ENCODE measurements around the gene CSNK1D. TPM values are rescaled to one million over a fixed set of nuclear protein-coding genes. Genes with fewer than 3 reads are reported as not detected.

CSNK1D gene
- total and polyA plus RNA-seq, 2 donors (not counting 1 experiment from before 2014, with no cell fraction given) = 196 to 241 TPM

GRCh38 chr17:82247856-82248671 lies 25.4 kb downstream of the CSNK1D start:
- Histone ChIP-seq H3K4me1 (ENCODE audit: control insufficient read depth in 2 of 2, insufficient read depth in 2 of 2, low read length in 2 of 2) (peaks cover 0 to 11% of the 10 kb centered on the region in 2 donors), H2AFZ (ENCODE audit: insufficient read depth, low read depth, low read length, poor library complexity, severe bottlenecking) (no peak overlapping the region), H3K27me3 (replicated peaks in 1 of 4; ENCODE audit: control extremely low read depth in 1 of 4, control insufficient read depth in 3 of 4, insufficient read depth in 4 of 4, low read length in 3 of 4) (no peaks in the 10 kb centered on the region), H3K4me3 (ENCODE audit: control extremely low read depth in 1 of 5, extremely low read depth in 1 of 5, insufficient read depth in 1 of 5, low read depth in 2 of 5, low read length in 4 of 5) (no peak overlapping the region), H3K9me3 (ENCODE audit: control extremely low read depth in 1 of 3, control insufficient read depth in 2 of 3, insufficient read depth in 1 of 3, low read length in 2 of 3) (peaks cover 0 to 7% (median 0%) of the 10 kb centered on the region in 3 donors), H3K27ac (ENCODE audit: low read length in 2 of 2) (no peak overlapping the region), H3K79me2 (ENCODE audit: control insufficient read depth, insufficient read depth, low read length) (peaks cover 96% of the 10 kb centered on the region), H3K4me2 (replicated peaks; ENCODE audit: low read depth, low read length, poor library complexity, severe bottlenecking) (no peak overlapping the region), H3K9ac (ENCODE audit: low read length) (no peak overlapping the region), H3K36me3 (replicated peaks in 1 of 2; ENCODE audit: control extremely low read depth in 1 of 2, control insufficient read depth in 1 of 2, extremely low read depth in 1 of 2, insufficient read depth in 2 of 2, low read length in 1 of 2) (peaks cover 0 to 99% of the 10 kb centered on the region in 2 experiments), H4K20me1 (ENCODE audit: control insufficient read depth, insufficient read depth, low read length, poor library complexity, severe bottlenecking) (peaks cover 100% of the 10 kb centered on the region)
- Mint-ChIP-seq H3K27me3 (no peaks in the 10 kb centered on the region), H3K9me3 (ENCODE audit: insufficient read depth) (no peaks in the 10 kb centered on the region), H3K4me1 (peaks cover 19% of the 10 kb centered on the region), H3K27ac (no peak overlapping the region), H3K4me3 (no peak overlapping the region)
- ATAC-seq (ENCODE audit: low read depth) (no peak), DNase-seq (no peak)
- CTCF ChIA-PET = no interaction called here
- POLR2A ChIA-PET = no interaction called here
- intact Hi-C loops (cut with micrococcal nuclease) = no loop called here
- 94% methylated on average over 27 of the region's 28 CpGs for WGBS (ENCODE audit: insufficient coverage)
- no peak for TF ChIP-seq EZH2 (IDR thresholded peaks at IDR 0.05; ENCODE audit: borderline replicate concordance, insufficient read depth, low read depth, low read length, poor library complexity, severe bottlenecking)
- TF ChIP-seq, protein P1, sequence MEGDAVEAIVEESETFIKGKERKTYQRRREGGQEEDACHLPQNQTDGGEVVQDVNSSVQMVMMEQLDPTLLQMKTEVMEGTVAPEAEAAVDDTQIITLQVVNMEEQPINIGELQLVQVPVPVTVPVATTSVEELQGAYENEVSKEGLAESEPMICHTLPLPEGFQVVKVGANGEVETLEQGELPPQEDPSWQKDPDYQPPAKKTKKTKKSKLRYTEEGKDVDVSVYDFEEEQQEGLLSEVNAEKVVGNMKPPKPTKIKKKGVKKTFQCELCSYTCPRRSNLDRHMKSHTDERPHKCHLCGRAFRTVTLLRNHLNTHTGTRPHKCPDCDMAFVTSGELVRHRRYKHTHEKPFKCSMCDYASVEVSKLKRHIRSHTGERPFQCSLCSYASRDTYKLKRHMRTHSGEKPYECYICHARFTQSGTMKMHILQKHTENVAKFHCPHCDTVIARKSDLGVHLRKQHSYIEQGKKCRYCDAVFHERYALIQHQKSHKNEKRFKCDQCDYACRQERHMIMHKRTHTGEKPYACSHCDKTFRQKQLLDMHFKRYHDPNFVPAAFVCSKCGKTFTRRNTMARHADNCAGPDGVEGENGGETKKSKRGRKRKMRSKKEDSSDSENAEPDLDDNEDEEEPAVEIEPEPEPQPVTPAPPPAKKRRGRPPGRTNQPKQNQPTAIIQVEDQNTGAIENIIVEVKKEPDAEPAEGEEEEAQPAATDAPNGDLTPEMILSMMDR (IDR thresholded peaks at IDR 0.05) = no peak

DNA sequence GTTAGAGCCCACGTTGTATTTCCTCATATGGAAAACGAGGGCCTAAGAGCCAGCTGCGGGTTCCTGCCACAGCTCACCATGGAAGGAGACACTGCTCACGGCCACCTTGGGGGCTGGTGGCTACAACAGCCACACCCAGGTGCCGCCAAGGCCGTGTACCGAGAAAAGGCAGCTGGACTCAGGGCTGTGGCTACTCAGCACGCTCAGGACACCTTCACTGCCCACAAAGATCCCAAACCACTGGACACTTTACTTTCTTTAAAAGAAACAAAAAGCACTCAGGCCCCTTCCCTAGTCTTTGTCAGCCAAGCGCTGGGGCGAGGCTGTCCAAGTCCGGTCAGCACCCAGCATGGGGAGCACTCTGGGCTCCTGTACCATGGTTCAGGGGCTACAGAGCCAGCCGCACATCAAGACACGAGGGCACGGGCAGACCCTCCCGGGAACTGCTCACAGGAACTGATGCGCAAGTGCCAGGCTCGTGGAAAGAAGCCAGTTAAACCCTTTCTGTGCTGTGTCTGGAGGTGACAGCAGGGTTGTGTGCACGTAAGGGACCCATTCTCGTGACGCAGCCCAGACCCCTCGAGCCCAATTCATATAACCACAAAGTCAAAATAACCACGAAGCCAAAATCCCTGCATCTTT lies 26.2 kb downstream of the CSNK1D start:
- Mint-ChIP-seq H3K27me3 (no peaks in the 10 kb centered on the region), H3K9me3 (ENCODE audit: insufficient read depth) (no peaks in the 10 kb centered on the region), H3K4me1 (peaks cover 24% of the 10 kb centered on the region), H3K4me3 (no peak overlapping the region), H3K27ac (peak overlapping the region; percentile 63)
- no peak overlapping the region for H2AFZ ChIP-seq (ENCODE audit: insufficient read depth, low read depth, low read length, poor library complexity, severe bottlenecking)
- H3K9ac ChIP-seq (ENCODE audit: low read length) = no peak overlapping the region
- peaks cover 0 to 98% of the 10 kb centered on the region in 2 experiments for H3K36me3 ChIP-seq (replicated peaks in 1 of 2; ENCODE audit: control extremely low read depth in 1 of 2, control insufficient read depth in 1 of 2, extremely low read depth in 1 of 2, insufficient read depth in 2 of 2, low read length in 1 of 2)
- no peak overlapping the region for H3K4me3 ChIP-seq (ENCODE audit: control extremely low read depth in 1 of 5, extremely low read depth in 1 of 5, insufficient read depth in 1 of 5, low read depth in 2 of 5, low read length in 4 of 5)
- DNase-seq (no peak), ATAC-seq (ENCODE audit: low read depth) (no peak)
- TF ChIP-seq EZH2 (IDR thresholded peaks at IDR 0.05; ENCODE audit: borderline replicate concordance, insufficient read depth, low read depth, low read length, poor library complexity, severe bottlenecking) = no peak
- TF ChIP-seq, protein P1 (IDR thresholded peaks at IDR 0.05) = no peak
- 43% methylated on average over 17 of the region's 22 CpGs for WGBS (ENCODE audit: insufficient coverage)
- intact Hi-C loops (cut with micrococcal nuclease) = no loop called here
- ChIA-PET CTCF (no interaction called here), POLR2A (interaction anchor here (0.8 kb wide), 1 partner anchor 45 kb away, joined by 3 read pairs; no protein-coding TSS in a partner anchor)
- peaks cover 91% of the 10 kb centered on the region for H3K79me2 ChIP-seq (ENCODE audit: control insufficient read depth, insufficient read depth, low read length)
- peaks cover 0 to 4% (median 0%) of the 10 kb centered on the region in 3 donors for H3K9me3 ChIP-seq (ENCODE audit: control extremely low read depth in 1 of 3, control insufficient read depth in 2 of 3, insufficient read depth in 1 of 3, low read length in 2 of 3)
- no peaks in the 10 kb centered on the region for H3K27me3 ChIP-seq (replicated peaks in 1 of 4; ENCODE audit: control extremely low read depth in 1 of 4, control insufficient read depth in 3 of 4, insufficient read depth in 4 of 4, low read length in 3 of 4)
- peaks cover 0 to 11% of the 10 kb centered on the region in 2 donors for H3K4me1 ChIP-seq (ENCODE audit: control insufficient read depth in 2 of 2, insufficient read depth in 2 of 2, low read length in 2 of 2)
- peak overlapping the region in 1 of 2 donors; percentile 66 for H3K27ac ChIP-seq (ENCODE audit: low read length in 2 of 2)
- H4K20me1 ChIP-seq (ENCODE audit: control insufficient read depth, insufficient read depth, low read length, poor library complexity, severe bottlenecking) = peaks cover 100% of the 10 kb centered on the region
- H3K4me2 ChIP-seq (replicated peaks; ENCODE audit: low read depth, low read length, poor library complexity, severe bottlenecking) = peak overlapping the region; percentile 27

All from B cell (primary cell).